AG09309 (cell line): ENCODE data around the gene NR4A1.

Experiments
- DNase-seq: peaks from one replicate; pipeline ENCODE4 v3.0.0-alpha.2; 2010; ENCODE audit warnings: low read depth
- H3K4me3 ChIP-seq: 2 replicates; pipeline ENCODE4 v1.5.1; 2011; ENCODE audit warnings: mild to moderate bottlenecking, low read depth, low read length, moderate library complexity; ENCODE audit not compliant: control insufficient read depth
- CTCF ChIP-seq: IDR thresholded peaks from 2 replicates; pipeline ENCODE4 v1.5.1; 2011; ENCODE audit warnings: mild to moderate bottlenecking, low read depth, low read length, inconsistent platforms; ENCODE audit not compliant: insufficient read depth, control insufficient read depth; ENCODE audit errors: missing control alignments

NR4A1 gene

GRCh38 chr12:52060498-52061177, 9.4 kb downstream of the NR4A1 start:
- TF ChIP-seq CTCF: no peak
- H3K4me3 ChIP-seq: no peak overlapping the region
- no peak for DNase-seq

GRCh38 chr12:52061470-52062166, 10.4 kb downstream of the NR4A1 start:
- DNase-seq: no peak
- H3K4me3 ChIP-seq: no peak overlapping the region
- TF ChIP-seq CTCF: no peak

GRCh38 chr12:52062167-52063081, 11.2 kb downstream of the NR4A1 start:
- no peak for TF ChIP-seq CTCF
- DNase-seq: no peak
- H3K4me3 ChIP-seq: no peak overlapping the region

GRCh38 chr12:52063082-52063924, 12.1 kb downstream of the NR4A1 start:
- no peak for DNase-seq
- no peak overlapping the region for H3K4me3 ChIP-seq
- TF ChIP-seq CTCF: no peak

GRCh38 chr12:52063981-52064649, 12.9 kb downstream of the NR4A1 start:
- no peak for DNase-seq
- TF ChIP-seq CTCF: no peak
- H3K4me3 ChIP-seq: no peak overlapping the region
